GM19455 (cell line): ENCODE results near the gene GUSB.
"Not testable (repeated sequence)": the region's sequence is repeated elsewhere in the genome, so short reads cannot be mapped to it uniquely, and the experiment has no call there.

Source experiments
- ATAC-seq: cut with Tn5 transposase; IDR thresholded peaks from one replicate; pipeline ENCODE4 v1.9.1; 2021; ENCODE audit not compliant: unreplicated experiment

Gene GUSB

DNA sequence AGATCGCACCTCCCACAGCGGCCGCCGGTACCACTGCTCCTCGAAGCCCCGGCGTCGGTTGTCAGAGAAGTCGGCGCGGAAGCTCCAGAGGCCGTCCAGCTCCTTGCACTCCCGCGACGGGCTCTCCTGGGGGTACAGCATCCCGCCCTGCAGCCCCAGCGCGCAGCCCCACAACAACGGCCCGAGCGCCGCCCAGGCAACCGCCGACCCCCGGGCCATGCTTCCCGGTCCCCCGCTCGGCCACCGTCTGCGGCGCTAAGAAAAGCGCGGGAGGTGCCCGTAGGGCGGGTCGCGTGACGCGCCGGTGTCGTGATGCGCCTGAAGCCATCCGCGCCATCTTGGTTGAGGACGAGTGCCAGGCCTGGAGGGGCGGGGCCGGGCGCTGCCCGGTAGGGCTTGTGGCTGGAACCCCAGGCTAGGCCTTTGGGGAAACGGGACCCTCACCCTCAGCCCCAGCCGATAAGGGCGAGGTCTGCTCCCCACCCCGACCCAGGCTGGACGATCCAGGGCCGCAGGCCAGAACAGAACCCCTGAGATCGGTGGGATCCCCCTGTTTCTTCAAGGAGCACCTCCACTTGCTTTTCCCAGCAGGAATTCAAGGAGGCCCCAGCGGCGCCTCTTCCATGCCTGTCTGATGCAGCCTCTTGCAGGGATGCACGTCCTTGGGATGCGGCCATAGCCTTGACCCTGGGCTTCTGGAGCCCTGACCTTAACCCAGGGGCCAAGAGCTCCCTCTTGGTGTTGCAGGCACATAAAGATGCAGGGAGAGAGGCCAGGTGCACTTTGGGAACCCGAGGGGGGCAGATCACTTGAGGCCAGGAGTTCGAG lies at the start of gene GUSB:
GUSB (minus strand) TSS at position 249 of the 828 bp plus-strand sequence; CDS start at position 219, 30 bp downstream.
- peak; percentile 87 for ATAC-seq

DNA sequence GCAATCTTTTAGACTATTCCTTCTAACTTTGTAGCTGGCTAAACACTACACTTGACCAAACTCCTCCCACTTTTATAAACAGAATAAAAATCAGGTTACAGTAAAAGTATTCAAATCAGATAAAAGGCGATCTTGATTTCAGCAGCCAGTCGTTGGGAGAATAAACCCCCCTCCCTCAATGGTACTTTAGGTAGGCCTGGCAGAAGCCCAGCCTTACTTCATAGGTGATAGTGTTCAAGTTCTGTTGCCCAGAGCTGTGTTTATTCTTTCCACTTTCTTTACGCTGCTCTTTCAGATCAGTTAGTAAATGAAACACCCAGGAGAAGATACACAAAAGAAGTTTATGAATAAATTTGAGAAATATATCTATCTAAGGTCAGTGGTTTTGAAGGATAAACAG lies 46.3 kb upstream of the GUSB start:
- not testable (repeated sequence) for ATAC-seq

DNA sequence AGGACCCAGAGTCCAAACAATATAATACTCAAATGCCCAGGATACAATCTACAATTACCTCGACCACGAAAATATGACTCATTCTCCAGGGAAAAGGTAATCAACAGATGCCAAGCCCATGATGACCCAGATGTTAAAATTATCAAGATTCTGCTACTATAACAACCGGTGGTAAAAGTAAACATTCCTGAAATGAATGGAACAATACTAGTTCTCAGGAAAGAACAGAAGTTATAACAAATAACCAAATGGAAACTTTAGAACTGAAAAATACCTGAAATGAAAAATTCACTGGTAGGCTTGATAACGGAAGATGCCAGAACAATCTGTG lies 34.1 kb upstream of the GUSB start:
- ATAC-seq = no peak

DNA sequence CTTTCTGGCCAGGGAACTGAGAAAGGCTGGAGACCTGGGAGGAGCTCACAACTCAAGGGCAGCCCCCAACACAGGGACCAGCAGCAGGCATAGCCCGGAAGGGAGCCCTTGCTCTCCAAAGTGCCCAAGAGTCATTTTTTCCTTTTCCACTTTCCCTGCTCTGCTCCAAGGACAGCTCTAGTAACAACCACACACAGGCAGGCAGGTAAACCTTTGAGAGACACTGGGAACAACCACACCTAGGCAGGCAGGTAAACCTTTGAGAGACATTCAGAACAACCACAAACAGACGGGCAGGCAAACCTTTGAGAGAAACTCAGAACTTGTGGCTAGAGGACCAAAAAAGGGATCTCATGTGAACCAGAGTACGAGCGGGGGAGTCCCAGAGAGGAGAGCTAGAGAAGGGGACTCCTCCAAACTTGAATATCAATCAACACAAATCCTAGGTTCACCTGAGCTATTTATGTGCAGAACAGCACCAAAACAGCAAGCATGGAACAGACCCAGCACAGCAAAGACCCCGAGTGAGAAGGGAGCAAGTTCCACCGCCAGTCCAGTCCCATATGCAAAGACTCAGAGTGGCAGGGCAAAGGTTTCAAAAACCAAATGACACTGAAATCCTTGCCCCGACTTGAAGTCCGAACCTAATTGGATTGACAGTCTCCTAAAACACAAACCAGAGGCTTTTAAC lies 33.6 kb upstream of the GUSB start:
- ATAC-seq = no peak

DNA sequence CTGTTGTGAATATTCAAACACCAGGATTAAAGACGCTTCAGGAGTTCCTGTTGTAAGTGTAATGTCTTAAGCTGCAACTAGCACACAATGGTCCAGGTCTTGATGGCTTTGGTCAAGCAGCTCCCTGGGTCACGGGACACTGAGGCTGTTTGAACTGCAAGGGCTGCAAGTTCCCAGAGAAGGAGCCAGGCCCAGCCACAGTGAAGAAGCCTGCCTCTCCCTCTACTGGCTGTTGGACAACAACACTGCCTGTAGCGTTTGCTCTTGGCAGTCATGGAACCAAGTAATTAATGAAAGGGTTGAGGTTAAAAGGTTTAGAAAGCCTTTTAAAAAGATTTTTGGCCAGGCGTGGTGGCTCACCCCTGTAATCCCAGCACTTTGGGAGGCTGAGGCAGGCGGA lies 31.9 kb upstream of the GUSB start:
- no peak for ATAC-seq

DNA sequence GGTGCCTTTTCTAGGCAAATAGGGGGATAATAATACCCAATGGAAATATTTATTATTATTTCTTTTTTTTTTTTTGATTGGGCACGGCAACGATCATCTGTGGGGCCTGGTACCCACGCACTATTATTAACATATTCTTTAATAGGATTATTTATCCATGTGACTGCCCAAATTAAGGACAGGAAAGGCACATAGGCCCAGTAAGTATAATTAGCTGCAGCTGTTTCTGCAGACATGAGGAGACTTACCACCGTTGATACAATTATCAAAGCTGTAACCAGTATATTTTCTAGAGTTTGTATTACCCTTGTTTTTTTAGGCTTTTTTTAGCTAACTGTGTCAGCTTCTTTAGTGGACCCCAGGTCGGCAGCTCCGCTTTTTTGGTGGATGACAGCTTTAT lies 25.2 kb upstream of the GUSB start:
- ATAC-seq = no peak

DNA sequence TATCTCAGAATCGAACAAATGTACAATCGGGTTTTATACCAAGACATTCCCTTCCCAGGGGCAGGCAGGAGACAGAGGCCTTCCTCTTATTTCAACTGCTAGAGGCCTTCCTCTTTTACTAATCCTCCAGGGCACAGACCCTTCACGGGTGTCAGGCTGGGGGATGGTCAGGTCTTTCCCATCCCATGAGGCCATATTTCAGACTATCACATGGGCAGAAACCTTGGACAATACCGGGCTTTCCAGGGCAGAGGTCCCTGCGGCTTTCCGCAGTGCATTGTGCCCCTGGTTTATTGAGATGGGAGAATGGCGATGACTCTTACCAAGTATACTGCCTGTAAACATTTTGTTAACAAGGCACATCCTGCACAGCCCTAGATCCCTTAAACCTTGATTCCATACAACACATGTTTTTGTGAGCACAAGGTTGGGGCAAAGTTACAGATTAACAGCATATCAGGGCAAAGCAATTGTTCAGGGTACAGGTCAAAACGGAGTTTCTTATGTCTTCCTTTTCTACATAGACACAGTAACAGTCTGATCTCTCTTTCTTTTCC lies 23.2 kb upstream of the GUSB start:
- not testable (repeated sequence) for ATAC-seq

DNA sequence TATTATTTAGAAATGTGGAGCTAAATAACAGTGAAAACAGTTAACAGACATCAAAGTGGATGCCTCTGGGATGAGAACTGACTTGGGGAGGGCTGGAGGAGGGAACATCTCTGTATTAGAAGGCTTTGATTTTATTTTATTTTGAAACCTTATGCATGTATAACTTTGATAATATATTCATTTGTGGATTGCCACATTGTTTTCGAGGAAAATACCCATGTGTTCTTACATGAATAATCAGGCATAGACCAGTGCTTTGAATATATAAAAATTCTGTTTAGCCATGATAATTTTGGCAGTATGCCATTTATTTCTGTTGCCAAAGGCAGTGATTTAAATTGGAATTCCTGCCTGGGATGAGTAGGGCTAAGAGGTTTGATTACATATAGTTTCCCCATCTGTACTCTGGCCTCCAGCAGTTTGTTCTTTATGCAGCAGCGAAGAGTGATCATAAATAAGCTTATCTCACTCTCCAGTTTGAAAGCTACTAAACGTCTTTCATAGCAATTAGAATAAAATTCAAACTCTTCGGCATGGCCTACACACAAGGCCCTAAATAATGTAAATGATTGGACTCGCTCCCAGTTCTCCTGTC lies 18.9 kb upstream of the GUSB start:
- not testable (repeated sequence) for ATAC-seq

DNA sequence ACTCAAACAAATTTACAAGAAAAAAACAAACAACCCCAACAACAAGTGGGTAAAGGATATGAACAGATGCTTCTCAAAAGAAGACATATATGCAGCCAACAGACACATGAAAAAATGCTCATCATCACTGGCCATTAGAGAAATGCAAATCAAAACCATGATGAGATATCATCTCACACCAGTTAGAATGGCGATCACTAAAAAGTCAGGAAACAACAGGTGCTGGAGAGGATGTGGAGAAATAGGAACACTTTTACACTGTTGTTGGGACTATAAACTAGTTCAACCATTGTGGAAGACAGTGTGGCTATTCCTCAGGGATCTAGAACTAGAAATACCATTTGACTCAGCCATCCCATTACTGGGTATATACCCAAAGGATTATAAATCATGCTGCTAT lies 13.0 kb upstream of the GUSB start:
- ATAC-seq = not testable (repeated sequence)

DNA sequence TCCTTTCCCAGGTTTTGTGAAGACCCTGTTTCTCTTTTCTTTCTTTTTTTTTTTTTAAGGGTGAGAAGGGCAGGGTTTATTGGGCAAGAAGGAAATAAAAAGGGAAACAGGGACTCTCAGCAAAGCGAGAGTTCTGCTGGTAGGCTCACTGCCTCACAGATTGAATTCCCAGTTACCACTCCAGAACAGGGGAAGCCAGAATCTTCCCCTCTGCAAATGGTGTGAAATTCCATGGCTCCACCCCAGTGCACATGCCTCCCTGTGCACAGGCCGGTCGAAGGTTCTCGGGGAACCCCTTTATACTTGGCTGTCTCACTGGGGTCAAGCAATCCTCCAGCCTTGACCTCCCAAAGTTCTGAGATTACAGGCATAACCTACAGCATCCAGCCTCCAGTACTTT lies 10.5 kb upstream of the GUSB start:
- ATAC-seq = no peak

DNA sequence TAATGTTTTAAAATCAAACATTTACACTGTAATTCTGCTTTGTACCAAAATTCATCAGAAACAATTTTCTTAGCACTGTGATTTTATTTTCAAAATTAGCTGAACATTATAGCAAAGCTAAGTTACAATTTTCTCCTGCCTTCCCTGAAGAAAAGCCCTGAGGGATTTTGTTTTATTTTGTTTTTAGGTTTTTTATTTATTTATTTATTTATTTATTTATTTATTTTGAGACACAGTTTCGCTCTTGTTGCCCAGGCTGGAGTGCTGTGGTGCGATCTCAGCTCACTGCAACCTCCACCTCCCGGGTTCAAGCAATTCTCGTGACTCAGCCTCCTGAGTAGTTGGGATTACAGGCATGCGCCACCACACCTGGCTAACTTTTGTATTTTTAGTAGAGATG lies 9.8 kb upstream of the GUSB start:
- not testable (repeated sequence) for ATAC-seq

DNA sequence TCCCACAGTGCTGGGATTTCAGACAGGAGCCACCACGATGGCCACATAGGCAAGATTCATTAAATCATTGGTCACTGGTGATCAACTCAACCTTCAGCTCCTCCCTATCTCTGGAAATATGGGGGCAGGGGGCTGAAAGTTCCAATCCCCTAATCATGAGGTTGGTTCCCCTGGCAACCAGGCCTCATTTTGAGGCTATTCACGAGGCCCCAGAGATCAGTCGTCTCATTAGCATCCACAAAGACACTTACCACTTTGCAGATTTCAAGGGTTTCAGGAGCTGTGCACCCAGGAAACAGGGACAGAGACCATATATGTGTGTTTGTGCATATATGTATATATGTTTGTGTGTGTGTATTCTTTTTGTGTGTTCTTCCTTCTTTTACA lies 7.7 kb upstream of the GUSB start:
- no peak for ATAC-seq

DNA sequence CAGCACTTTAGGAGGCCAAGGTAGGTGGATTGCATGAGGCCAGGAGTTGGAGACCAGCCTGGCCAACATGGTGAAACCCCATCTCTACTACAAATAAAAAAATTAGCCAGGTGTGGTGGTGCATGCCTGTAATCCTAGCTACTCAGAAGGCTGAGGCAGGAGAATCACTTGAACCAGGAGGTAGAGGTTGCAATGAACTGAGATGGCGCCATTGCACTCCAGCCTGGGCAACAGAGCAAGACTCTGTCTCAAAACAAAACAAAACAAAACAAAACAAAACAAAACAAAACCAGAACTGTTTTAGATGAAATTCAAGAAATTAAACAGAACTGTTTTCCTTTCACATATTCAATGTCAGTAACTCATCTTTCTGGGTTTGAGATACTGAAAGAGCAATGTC lies 6.5 kb upstream of the GUSB start:
- not testable (repeated sequence) for ATAC-seq

DNA sequence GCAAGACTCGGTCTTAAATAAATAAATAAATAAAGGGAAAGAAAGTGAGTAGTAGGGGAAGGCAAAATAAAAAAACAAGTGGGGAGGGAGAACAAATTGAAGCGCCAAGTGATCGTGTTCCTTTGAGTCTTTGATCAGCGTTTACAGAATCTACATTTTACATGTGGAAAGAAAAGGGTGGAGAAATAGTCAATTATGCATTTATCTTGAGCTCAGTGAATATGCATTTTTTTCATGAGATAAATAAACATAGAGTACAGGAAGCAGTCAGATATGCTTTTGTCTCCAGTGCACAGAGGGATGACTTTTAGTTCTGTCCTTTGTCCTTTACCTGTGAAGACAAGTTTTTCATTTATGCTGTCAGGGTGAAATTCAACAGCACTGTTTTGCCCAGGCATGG lies 6.1 kb upstream of the GUSB start:
- no peak for ATAC-seq

DNA sequence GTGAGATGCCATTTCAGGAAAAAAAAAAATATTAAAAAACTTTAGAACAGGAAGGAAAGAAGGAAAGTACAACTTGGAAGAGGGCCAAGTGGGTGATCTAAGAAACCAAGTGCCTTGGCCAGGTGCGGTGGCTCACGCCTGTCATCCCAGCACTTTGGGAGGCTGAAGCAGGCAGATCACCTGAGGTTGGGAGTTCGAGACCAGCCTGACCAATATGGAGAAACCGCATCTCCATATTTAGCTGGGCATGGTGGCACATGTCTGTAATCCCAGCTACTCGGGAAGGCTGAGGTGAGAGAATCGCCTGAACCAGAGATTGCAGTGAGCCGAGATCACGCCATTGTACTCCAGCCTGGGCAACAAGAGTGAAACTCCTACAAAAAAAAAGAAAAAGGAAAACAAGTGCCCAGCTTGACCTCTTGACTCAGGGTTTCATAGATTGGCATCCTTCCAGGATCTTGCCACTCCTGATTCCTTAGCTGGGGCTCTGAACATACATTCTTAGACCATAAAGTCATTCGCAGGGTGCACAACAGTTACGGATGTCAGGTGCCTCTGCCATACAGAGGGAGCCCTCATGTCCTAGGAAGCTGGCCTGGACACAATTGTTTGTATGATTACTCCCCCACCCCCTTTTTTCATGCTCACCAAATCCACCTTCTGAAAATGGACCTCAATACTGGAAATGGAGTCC lies 2.1 kb upstream of the GUSB start:
- ATAC-seq = no peak

DNA sequence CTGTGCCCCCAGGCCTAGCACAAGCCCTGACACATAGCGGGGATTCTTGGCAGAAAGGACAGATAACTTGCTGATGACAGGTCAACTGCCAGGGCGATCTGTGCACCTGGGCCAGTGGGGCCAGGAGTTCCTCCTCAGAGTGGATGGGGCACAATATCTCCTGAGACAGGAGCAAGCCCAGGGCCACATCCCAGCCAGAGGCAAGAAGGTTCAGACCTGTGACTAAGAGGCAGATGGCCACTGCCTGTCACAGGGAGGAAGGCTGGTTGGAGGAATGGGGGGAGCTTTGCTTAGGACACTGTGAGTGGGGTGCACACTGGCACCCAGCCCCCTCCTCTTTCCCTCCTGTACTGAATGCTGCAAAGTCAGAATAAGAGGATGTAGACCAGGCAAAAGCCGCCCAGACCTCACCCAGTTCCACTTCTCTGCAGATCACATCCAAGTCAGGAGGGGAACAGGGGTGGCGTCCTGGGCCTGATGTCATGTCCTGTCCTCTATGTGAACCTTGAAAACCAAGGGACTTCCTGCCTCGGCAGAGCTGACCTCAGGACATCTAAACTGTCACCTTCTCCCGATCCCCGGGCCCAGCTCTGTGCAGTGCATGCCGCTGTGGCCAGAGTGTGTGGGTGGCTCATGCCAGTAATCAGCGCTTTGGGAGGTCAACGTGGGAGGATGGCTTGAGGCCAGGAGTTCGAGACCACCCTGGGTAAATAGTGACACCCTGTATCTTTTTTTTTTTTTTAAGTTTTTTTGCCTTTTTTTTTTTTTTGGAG lies 1.3 kb downstream of the GUSB start:
- ATAC-seq = peak; percentile 52

DNA sequence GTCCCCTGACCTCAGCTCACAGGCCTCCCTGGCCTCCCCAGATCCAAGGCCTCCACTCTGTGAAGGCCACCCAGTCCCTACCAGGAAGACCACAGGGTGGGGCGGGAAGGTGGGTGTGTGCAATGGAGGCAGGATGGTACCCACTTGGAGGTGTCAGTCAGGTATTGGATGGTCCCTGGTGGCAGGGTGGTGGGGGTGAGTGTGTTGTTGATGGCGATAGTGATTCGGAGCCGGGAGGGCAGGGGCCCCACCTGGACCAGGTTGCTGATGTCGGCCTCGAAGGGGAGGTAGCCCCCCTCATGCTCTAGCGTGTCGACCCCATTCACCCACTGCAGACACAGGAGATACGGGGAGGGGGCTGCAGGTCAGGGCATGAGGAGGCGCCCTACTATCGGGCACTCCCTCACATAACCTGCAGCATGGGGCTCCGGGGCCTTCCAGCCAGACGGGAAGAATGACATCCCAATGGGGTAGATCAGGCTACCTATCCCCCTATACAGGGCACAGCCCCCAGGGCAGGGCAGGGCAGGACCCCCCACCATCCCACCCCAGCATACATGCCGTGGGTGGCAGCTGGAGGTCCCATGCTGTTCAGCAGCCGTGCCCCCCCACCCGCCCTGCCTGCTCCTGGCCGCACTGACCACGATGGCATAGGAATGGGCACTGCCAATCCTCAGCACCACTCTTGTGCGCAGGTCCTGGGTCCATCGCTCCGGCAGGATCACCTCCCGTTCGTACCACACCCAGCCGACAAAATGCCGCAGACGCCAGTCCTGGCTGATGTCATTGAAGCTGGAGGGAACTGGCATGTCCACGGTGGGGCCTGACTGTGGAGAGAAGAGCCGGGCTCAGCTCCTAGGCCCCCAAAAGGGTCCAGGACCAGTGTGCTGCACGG lies 2.2 kb downstream of the GUSB start:
- no peak for ATAC-seq

DNA sequence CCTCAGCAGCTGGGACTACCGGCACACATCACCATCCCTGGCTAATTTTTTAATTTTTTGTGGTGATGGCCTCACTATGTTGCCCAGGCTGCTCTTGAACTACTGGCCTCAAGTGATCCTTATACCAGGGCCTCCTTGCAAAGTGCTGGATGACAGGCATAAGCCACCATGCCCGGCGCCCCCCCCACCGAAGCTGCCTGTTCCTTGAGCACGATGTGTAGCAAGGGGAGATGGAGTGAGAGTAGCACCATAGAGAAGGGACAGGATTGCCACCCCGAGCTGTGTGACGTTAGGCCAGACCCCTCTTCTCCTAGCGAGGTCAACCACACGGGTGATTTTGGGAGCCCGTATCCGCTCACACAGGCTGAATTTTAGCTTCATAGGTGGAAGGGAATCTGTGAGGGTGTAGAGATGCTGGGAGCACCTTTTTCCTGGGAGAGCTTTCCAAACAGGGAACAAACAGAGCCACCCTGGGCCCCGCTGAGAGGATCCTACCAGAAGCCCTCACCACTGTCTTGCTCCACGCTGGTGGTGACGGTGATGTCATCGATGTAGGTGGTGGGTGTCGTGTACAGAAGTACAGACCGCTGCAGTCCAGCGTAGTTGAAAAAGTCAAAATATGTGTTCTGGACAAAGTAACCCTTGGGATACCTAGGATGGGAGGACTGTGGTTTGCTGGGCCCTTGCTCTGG lies 3.0 kb downstream of the GUSB start:
- ATAC-seq = no peak

DNA sequence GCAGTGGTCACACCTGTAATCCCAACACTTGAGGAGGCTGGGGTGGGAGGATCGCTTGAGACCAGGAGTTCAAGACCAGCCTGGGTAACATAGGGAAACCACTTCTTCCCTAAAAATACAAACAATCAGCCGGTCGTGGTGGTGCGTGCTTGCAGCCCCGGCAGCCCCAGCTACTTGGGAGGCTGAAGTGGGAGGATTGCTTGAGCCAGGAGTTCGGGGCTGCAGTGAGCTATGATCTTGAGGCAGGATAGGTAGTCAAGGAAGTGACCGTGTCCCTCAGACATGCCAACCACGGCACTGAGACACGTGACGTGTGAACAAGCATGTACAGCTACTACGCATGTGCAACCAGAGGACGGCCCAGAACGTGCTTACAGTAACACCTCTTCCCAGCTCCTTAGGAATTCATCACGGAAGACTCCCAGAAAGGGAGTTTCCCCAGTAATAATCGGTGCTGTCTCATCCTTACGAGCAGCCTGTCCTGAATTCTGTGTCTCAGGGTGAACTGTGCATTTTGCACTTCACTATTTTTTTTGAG lies 5.3 kb downstream of the GUSB start:
- no peak for ATAC-seq
